ENCODE data around the gene APOBEC3B. TPM values are rescaled to one million over a fixed set of nuclear protein-coding genes. Genes with fewer than 3 reads are reported as not detected.

APOBEC3B gene
- total RNA-seq (2014; rRNA removed; shearing (Covaris generic)): 8.8 and 14.1 TPM in 2 replicates

GRCh38 chr22:38981992-38982927 lies at the start of gene APOBEC3B:
Gene APOBEC3B (plus strand): TSS chr22:38982347. CDS start chr22:38982454, 107 bp downstream.

DNA sequence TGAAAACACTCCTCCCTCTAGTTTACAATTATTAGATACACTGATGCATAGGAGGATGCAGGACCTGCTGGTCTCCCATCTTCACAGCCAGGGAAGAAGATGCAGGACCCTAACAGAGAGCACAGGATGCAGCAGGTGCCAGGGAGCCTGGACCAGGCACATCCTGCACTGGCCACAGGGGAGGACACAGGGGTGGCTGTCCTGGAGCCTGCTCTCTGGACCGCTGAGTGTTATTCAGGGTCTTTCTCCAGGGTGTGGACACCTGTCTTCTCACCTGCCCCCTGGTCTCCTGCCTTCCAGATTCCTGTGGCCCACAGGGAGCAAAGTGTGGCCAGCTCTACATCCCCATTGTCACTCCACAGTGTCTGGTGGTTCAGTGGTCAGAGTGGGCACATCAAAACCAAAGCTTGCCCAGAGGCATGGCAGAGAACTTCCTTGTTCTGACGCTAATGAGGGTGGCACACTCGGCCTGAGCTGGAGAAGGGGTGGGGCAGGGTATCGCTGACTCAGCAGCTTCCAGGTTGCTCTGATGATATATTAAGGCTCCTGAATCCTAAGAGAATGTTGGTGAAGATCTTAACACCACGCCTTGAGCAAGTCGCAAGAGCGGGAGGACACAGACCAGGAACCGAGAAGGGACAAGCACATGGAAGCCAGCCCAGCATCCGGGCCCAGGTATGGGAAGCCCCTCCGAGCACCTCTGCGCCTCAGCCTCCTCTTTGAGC lies 24.9 kb upstream of the APOBEC3B start, which contains the start of gene APOBEC3A:
APOBEC3A (plus strand) TSS at position 564 of the 725 bp plus-strand sequence; CDS start at position 647, 83 bp downstream.

DNA sequence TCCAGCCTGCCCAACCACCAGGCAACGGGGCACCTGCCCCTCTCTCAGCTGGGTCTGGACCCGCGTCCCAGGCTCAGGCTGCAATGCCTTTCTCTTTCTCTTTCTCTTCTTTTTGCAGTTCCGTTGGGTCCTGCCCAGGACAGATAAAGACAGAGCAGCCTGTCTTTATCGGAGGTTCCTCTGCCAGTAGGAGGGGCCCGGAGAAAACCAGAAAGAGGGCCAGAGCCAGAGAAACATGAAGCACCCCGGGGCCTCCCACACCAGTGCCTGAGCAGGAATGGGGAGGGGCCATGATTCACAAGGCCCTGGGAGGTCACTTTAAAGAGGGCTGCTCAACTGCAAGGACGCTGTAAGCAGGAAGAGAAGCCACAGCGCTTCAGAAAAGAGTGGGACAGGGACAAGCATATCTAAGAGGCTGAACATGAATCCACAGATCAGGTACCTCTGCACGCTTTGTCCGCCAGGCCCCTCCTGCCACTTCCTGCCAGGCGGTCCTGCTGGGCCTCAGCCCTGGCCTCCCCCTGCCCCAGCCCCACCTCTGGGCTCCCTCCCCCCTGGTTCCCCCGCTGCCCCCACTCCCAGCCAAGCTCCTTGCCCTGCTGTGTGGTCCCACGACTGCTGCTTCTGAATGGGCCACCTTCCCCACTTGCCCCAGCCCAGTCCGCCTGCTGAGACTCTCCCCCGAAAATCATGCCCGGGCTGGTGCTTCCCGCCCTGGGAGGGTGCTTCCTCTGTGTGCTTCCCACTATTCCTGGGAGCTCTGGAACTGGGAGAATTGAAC lies 32.0 kb downstream of the APOBEC3B start, which contains the start of gene APOBEC3C:
APOBEC3C (plus strand) TSS at position 316 of the 781 bp plus-strand sequence; CDS start at position 422, 106 bp downstream.

GRCh38 chr22:39040538-39041296 lies 58.6 kb downstream of the APOBEC3B start, which contains the start of gene APOBEC3F:
Gene APOBEC3F (plus strand): TSS chr22:39040864. CDS start chr22:39040961, 97 bp downstream.

Other genes starting within 250 kb of the APOBEC3B start
- 66.2 and 71.0 TPM in 2 replicates for gene SUN2, start 226.3 kb upstream of the APOBEC3B start, total RNA-seq (2014; rRNA removed; shearing (Covaris generic))
- gene DNAL4, start 188.2 kb upstream of the APOBEC3B start, total RNA-seq (2014; rRNA removed; shearing (Covaris generic)): 12.5 TPM in 2 replicates
- 0.83 and 1.3 TPM in 2 replicates for gene NPTXR, start 138.3 kb upstream of the APOBEC3B start, total RNA-seq (2014; rRNA removed; shearing (Covaris generic))
- gene CBX6, start 110.1 kb upstream of the APOBEC3B start, total RNA-seq (2014; rRNA removed; shearing (Covaris generic)): 44.1 and 46.6 TPM in 2 replicates
- gene APOBEC3A, start 24.7 kb upstream of the APOBEC3B start, total RNA-seq (2014; rRNA removed; shearing (Covaris generic)): not detected in 2 replicates
- gene APOBEC3C, start 31.9 kb downstream of the APOBEC3B start, total RNA-seq (2014; rRNA removed; shearing (Covaris generic)): 3.8 and 5.8 TPM in 2 replicates
- 4.3 and 7.3 TPM in 2 replicates for gene APOBEC3D, start 38.8 kb downstream of the APOBEC3B start, total RNA-seq (2014; rRNA removed; shearing (Covaris generic))
- gene APOBEC3F, start 58.5 kb downstream of the APOBEC3B start, total RNA-seq (2014; rRNA removed; shearing (Covaris generic)): 2.9 and 3.5 TPM in 2 replicates
- gene APOBEC3G, start 94.9 kb downstream of the APOBEC3B start, total RNA-seq (2014; rRNA removed; shearing (Covaris generic)): 39.1 and 39.8 TPM in 2 replicates
- 0.40 and 2.1 TPM in 2 replicates for gene APOBEC3H, start 114.9 kb downstream of the APOBEC3B start, total RNA-seq (2014; rRNA removed; shearing (Covaris generic))
- gene CBX7, start 170.3 kb downstream of the APOBEC3B start, total RNA-seq (2014; rRNA removed; shearing (Covaris generic)): 3.7 and 4.1 TPM in 2 replicates

Data from A375 (cell line).